HG03521 (cell line): Measurements from ENCODE around the gene PTPRD.
"Not testable (repeated sequence)": the region's sequence is repeated elsewhere in the genome, so short reads cannot be mapped to it uniquely, and the experiment has no call there.

ENCODE experiments used
- ATAC-seq: cut with Tn5 transposase; IDR thresholded peaks from one replicate; pipeline ENCODE4 v1.9.1; 2021; ENCODE audit warnings: mild to moderate bottlenecking, moderate library complexity; ENCODE audit not compliant: unreplicated experiment

Gene PTPRD

DNA sequence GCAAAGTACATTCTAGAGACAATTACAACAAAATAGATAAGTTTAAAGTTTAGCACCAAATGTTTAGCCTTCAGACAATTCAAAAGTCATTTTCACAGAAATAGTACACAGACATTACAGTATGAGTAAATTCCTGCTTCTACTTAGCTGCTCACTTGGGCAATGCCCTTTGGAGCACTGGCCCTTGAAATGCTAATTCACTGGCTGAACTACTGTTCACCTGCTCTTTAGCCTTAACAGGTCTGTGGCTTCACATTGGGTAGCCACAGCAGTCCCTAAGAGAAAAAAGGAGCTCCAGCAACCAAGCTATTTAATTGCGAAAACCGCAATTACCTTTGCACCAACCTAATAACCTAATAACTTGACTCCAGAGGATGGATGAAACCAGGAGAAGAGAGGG lies 1897.0 kb downstream of the PTPRD start:
- ATAC-seq: no peak

- ATAC-seq: no peak
Measured at GRCh38 chr9:8713811-8714165, 1899.0 kb downstream of the PTPRD start.

- no peak for ATAC-seq
Measured at GRCh38 chr9:8713149-8713810, 1899.5 kb downstream of the PTPRD start.

DNA sequence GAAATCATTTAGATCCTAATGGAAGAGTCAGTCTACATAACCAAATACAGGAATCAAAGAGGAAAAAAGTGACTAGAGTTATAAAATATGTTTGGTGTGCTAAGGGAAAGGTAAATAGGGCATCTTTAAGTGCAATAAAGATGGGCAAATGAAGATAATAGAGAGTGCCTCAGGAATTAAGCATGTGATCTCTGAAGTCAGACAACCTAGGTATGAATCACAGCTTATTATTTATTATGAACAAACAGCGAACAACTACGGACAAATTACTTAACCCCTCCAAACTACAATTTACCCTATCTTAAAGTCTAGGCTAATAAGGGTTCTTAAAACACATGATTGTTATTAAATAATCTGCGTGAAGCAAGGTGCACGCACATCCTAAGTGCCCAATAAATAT lies 1903.1 kb downstream of the PTPRD start:
- ATAC-seq: no peak

DNA sequence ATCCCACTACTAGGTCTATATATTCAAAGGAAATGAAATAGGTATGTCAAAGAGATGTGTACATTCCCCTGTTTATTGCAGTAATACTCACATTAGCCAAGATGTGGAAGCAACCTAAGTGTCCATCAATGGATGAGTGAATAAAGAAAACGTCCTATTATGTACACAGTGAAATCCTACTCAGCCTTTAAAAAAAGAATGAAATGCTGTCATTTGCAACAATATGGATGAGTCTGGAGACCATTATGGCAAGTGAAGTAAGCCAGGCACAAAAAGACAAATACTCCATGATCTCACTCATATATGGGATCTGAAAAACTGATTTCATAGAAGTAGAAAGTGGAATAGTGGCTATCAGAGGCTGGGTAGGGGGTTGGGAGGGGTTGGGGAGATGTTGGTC lies 1904.1 kb downstream of the PTPRD start:
- ATAC-seq: no peak

DNA sequence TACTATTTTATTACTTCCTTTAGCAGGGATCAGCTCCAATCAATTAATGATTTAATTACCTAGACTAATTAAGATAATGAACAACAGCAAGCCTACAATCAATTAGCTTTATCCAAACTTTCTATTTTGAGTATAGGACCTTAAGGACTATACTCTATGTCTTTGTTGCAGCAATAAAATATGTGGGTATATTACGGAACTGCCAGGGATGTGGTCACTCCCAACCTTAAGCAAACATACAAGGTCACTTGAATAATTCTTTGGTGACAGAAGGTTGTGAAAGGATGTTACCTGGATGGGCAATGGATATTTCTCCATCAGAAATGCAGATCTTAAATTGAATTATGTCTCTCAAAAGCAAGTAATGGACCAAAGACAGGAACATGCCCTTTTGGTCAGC lies 1905.8 kb downstream of the PTPRD start:
- no peak for ATAC-seq

- no peak for ATAC-seq
Measured at GRCh38 chr9:8706531-8706930, 1906.3 kb downstream of the PTPRD start.

DNA sequence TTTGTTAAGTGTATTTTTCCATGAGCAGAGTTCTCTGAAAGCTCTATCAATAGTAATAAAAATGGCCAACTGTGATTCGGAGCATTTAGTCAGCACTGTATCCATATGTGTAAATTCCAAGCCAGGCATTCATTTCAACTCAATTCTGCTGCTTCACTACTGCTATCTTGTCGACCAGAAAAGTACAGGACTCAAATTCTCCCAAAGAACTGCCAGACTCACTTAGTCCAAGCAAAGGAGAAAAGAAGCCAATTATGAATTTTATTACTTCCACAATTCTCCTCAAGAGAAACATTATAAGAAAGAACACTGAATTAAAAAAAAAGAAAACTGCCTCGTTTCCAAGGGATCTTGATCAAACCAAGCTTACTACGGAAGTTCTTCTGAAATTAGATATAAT lies 1906.9 kb downstream of the PTPRD start:
- ATAC-seq: no peak

- no peak for ATAC-seq
Measured at GRCh38 chr9:8703904-8704303, 1908.9 kb downstream of the PTPRD start.

DNA sequence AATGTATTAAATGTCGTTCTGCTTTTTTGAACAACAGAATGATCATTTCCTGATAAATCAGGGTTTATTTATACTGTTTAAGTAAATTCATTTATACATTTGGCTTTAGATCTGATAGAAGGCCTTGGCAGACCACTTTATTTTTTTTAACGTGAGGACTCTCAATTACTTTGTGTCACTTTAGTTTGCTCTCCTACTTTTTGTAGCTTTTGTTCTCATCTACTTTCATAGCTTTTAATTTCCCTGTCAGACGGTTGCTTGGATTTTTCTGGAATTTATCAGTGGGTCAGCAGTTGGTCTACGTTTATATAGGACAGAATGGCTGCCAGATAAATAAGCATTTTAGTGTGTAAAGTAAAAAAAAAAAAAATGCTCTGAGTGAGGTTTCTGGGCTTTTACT lies 1910.9 kb downstream of the PTPRD start:
- no peak for ATAC-seq

DNA sequence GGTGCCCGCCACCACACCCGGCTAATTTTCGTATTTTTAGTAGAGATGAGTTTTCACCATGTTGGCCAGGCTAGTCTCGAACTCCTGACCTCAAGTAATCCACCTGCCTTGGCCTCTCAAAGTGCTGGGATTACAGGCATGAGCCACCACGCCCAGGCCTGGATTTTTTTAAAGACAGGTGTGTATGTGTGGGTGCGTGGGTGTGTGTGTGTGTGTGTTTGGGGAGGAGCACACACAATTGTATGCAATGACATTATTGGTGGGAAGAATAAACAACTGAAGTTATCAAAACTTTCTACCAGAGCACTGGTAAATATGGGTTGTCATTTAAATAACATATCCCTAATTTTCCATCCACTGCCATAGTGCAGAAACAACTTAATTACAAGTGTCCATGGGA lies 1915.2 kb downstream of the PTPRD start:
- ATAC-seq: not testable (repeated sequence)

GRCh38 chr9:8696516-8696915 lies 1916.3 kb downstream of the PTPRD start:
- no peak for ATAC-seq

DNA sequence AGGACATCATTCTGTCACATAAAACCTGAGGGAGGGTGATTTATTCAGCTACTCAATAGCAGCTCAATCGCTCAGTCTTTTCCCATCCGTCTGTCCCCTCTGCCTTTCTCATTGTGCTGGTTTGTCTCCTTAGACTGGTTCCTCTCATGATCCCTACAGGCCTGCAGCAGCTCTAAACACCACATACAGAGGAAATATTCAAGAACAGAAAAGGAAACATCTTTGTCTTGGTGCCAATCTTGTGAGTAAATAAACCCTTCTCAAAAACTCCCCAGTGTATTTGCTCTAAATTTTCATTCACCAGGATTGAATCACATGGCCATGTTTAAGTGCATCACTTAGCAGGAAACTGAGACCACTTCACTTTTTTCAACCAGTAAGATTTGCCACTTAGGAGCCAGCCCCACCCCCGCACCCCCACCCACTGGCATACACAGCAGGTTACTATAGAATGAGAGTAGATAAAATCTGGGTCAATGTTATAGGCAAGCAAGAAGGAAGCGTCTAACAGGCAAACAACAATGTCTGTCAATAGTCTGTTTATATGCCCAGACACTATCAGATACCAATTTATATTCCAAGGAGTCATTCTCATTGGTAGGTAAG lies 1917.7 kb downstream of the PTPRD start:
- no peak for ATAC-seq

DNA sequence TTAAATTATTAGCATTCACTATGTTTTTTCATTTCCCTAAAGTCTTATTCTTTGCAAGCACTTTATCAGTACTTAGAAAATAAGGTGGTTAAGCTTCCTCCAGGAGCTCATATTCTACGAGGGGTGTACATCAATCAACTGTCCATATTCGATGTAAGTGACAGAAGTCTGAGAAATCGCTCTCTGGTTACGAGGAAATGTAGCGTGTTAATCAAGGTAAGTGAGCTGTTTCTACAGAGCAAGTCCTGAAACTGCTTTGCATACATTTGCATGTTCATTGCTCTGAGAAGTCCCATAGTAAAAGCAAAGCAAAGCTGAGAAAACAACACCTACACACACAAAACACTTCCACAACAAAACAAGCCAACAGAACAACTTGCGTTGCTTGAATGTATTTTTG lies 1919.3 kb downstream of the PTPRD start:
- no peak for ATAC-seq

DNA sequence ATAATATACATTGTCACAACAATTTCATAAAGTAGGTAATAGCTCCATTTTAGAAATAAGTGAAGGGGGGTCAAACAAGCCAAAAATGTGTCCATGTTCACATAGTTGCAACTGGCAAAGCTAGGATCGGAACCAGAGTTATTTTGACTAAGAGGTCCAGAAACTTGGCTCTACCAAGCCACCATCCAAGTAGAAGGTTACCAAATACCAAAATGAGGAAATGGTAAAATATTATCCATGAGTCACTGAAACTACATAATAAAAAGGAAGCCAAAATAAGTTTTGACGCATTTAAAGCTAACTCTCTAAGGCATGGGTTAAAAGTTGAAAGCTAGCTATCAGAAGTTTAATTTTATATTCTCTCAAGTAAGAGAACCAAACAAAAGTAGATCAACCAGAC lies 1926.3 kb downstream of the PTPRD start:
- no peak for ATAC-seq

DNA sequence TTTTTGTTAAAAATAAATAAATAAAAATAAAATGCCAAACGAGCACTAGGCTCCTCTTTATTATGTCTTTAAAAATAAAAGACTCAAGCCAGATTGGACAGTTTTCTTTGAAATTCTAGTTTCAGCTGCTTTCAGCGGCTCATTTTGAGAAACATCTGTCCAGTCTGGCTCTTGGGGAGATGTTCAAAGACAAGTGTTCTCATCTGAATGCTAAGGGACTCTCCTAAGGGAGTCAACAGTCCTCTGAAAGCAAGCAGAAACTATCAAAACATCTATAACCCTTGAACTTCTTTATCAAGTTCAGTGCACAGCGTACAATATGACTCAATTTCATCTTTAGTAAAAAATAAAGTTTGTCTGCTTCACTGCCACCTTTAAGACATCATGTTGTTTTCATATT lies 1927.0 kb downstream of the PTPRD start:
- no peak for ATAC-seq

DNA sequence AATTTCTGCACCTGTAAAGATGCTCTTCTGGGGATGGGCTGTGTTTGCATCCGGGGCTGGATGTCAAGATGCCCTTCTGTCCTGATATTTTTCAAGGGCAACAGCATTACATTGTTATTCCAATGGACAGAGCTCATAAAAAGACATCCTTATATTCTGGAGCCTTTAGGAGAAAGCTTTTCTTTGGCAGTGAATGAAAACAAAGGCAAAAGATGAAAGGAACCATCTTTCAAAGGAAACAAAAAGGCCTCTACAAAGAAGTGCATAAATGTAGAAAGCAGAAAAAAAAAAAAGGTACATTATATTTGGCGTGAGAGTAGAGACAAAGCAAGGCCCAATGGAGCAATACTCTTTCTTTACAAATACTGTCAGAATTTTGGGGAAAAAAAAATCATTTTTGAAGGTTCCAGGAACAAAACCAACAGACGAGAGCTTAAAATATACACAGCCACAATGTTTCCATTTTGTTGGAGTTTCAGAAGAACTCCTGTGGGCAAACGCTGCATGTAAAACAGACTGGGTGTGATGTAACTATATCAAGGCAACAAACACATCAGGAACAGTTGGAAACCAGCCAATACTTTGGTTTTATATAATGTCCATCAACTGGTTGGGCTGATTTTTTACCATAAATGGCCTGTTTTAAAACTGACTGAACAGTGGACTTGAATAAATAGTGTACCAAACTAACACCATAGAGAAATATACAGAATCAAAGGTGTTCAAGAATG lies 1927.7 kb downstream of the PTPRD start:
- no peak for ATAC-seq

GRCh38 chr9:8683496-8683895 lies 1929.3 kb downstream of the PTPRD start:
- no peak for ATAC-seq

DNA sequence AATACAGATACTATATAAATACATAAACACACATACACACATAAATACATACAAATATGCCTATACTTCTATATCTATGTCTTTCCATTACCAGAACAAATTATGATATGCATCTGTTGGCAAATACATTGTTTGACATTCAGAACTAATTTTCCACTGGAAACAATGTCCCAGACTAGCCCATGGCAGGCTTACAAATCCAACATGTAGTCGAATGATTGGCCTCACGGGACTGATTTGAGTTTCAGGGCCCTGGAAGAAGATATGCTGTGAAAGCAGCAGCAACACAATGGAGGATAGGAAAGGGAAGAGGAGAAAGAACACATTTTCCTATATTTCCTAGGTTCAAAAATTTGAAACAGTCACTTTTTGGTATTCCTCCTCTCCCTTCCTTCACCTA lies 1932.1 kb downstream of the PTPRD start:
- no peak for ATAC-seq

- ATAC-seq: no peak
Measured at GRCh38 chr9:8680157-8680556, 1932.6 kb downstream of the PTPRD start.

- ATAC-seq: no peak
Measured at GRCh38 chr9:8679371-8679822, 1933.4 kb downstream of the PTPRD start.

DNA sequence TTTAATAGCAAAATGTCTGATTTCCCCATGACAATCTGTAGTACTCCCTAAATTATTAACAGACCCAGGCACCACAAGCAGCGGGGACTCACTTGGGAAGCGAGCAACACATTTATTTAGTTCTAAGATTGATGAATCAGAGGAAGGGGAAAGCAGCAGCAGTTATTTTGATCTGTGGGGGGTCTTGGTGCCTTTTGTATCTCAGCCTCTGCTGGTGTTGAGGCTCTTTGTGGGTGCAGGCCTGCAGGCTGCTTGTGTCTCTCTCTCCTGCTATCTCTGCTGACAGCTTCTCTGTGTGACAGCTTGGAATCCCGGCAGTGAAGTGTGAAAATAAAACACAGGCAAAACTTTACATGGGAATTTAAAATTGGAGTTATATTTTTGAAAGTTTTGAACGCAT lies 1935.1 kb downstream of the PTPRD start:
- ATAC-seq: no peak
